Stimulated activated CD8-positive, alpha-beta memory T cell treated with anti-CD3 and anti-CD28 coated beads, Interleukin-4, amount 100 ng/mL, for 1 hour (primary cell): Measurements from ENCODE around the gene CPED1.
"Not testable (repeated sequence)": the region's sequence is repeated elsewhere in the genome, so short reads cannot be mapped to it uniquely, and the experiment has no call there.

Experiments used
- DNase-seq, 2 donors: peaks; one replicate each; pipeline ENCODE4 v3.0.0-alpha.2; 2020; ENCODE audit warnings: low read depth in 2 of 2, low spot score in 1 of 2

The CPED1 gene

GRCh38 chr7:121062671-121063279, 74.3 kb downstream of the CPED1 start:
- no peak for DNase-seq

- not testable (repeated sequence) for DNase-seq
Measured at GRCh38 chr7:121067717-121068116, 79.2 kb downstream of the CPED1 start.

GRCh38 chr7:121069346-121070100, 81.0 kb downstream of the CPED1 start:
- no peak for DNase-seq

- no peak for DNase-seq
Measured at GRCh38 chr7:121071132-121071531, 82.6 kb downstream of the CPED1 start.

- DNase-seq: no peak
Measured at GRCh38 chr7:121071662-121072061, 83.2 kb downstream of the CPED1 start.

GRCh38 chr7:121072826-121073225, 84.3 kb downstream of the CPED1 start:
- no peak for DNase-seq

GRCh38 chr7:121073463-121074099, 85.1 kb downstream of the CPED1 start:
- DNase-seq: no peak

- DNase-seq: not testable (repeated sequence)
Measured at GRCh38 chr7:121075424-121075841, 86.9 kb downstream of the CPED1 start.

GRCh38 chr7:121075952-121076349, 87.4 kb downstream of the CPED1 start:
- no peak for DNase-seq

GRCh38 chr7:121076350-121077164, 88.0 kb downstream of the CPED1 start:
- DNase-seq: no peak

- DNase-seq: no peak
Measured at GRCh38 chr7:121077165-121077630, 88.7 kb downstream of the CPED1 start.

- DNase-seq: no peak
Measured at GRCh38 chr7:121078701-121079227, 90.3 kb downstream of the CPED1 start.

GRCh38 chr7:121079425-121080169, 91.1 kb downstream of the CPED1 start:
- DNase-seq: no peak

- no peak for DNase-seq
Measured at GRCh38 chr7:121080257-121080912, 91.9 kb downstream of the CPED1 start.

- DNase-seq: no peak
Measured at GRCh38 chr7:121080913-121081326, 92.4 kb downstream of the CPED1 start.

GRCh38 chr7:121081327-121081936, 92.9 kb downstream of the CPED1 start:
- DNase-seq: no peak

- DNase-seq: no peak
Measured at GRCh38 chr7:121082400-121083101, 94.0 kb downstream of the CPED1 start.

GRCh38 chr7:121083138-121083789, 94.8 kb downstream of the CPED1 start:
- no peak for DNase-seq
